Endothelial cell of umbilical vein (primary cell): ENCODE results near the gene COL5A1.

Experiments used
- EZH2 ChIP-seq: IDR thresholded peaks from 2 replicates; pipeline ENCODE4 v1.6.1; 2012; ENCODE audit warnings: borderline replicate concordance, low read depth, mild to moderate bottlenecking, moderate library complexity, low read length, inconsistent platforms; ENCODE audit not compliant: severe bottlenecking
- GATA2 ChIP-seq: IDR thresholded peaks from 2 replicates; pipeline ENCODE4 v1.7.0; 2011; ENCODE audit warnings: low read depth, mild to moderate bottlenecking, moderate library complexity, mixed read lengths, low read length; ENCODE audit not compliant: insufficient read length, insufficient read depth
- JUN ChIP-seq: IDR thresholded peaks from 2 replicates; pipeline ENCODE4 v1.6.1; 2011; ENCODE audit warnings: borderline replicate concordance, low read depth; ENCODE audit not compliant: insufficient read length, insufficient read depth
- MYC ChIP-seq: IDR thresholded peaks from one replicate; pipeline ENCODE4 v1.6.1; 2011; ENCODE audit warnings: mild to moderate bottlenecking, low read depth, low read length
- POLR2A ChIP-seq: IDR thresholded peaks from 2 replicates; pipeline ENCODE4 v1.6.1; 2012; ENCODE audit warnings: low read depth, mild to moderate bottlenecking, control low read depth, low read length
- POLR2AphosphoS5 ChIP-seq: IDR thresholded peaks from 2 replicates; pipeline ENCODE4 v1.6.1; 2012; ENCODE audit warnings: low read depth, mild to moderate bottlenecking, control low read depth, low read length, moderate library complexity; ENCODE audit not compliant: insufficient read depth
- TF ChIP-seq, protein P1 (sequence below), 2 donors: IDR thresholded peaks; 1 replicate in 1 of 2; 2 replicates in 1 of 2; pipeline ENCODE4 v1.5.1; 2011; ENCODE audit warnings: low read length in 2 of 2, mild to moderate bottlenecking in 2 of 2, moderate library complexity in 2 of 2, control low read depth in 1 of 2, inconsistent platforms in 1 of 2, low read depth in 1 of 2; ENCODE audit not compliant: insufficient read depth in 1 of 2; ENCODE audit errors: extremely low read depth in 1 of 2
- TF ChIP-seq, protein P2 (sequence below): IDR thresholded peaks from 2 replicates; pipeline ENCODE4 v1.6.1; 2011; ENCODE audit not compliant: insufficient read depth, insufficient read length

DNA sequence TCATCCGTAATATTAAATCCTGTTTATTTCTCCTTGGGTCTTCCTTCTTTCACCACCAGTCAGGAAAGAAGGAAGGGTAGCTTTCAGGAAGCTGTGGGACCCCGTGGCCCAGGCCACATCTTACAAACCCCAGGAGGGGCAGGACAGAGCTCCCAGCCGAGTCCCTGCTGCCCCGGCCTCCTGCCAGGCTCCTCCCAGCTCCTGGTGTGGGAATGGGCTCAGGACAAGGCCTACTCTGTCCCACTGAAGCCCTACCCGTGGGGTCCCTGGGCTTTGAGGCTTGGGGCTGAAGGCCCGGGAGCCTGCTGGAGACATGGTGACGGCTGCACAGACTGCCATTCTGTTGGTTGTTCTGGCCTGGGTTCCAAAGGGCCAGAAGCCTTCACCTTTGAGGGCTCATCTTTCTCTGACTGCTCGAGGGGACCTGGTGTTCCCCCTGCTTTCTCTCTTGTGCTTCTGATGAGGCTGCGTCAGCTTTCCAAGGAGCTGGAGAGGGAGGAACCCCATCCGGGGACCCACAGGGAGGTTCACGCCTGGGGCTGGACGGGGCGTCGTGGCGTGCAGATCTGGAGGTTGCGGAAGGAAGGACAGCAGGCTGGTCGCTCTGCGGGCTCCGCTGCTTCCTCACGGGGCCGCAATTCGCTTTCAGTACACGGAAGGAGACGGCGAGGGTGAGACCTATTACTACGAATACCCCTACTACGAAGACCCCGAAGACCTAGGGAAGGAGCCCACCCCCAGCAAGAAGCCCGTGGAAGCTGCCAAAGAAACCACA, 86.6 kb downstream of the COL5A1 start:
- TF ChIP-seq JUN, result no peak
- no peak for TF ChIP-seq MYC
- TF ChIP-seq, protein P1, sequence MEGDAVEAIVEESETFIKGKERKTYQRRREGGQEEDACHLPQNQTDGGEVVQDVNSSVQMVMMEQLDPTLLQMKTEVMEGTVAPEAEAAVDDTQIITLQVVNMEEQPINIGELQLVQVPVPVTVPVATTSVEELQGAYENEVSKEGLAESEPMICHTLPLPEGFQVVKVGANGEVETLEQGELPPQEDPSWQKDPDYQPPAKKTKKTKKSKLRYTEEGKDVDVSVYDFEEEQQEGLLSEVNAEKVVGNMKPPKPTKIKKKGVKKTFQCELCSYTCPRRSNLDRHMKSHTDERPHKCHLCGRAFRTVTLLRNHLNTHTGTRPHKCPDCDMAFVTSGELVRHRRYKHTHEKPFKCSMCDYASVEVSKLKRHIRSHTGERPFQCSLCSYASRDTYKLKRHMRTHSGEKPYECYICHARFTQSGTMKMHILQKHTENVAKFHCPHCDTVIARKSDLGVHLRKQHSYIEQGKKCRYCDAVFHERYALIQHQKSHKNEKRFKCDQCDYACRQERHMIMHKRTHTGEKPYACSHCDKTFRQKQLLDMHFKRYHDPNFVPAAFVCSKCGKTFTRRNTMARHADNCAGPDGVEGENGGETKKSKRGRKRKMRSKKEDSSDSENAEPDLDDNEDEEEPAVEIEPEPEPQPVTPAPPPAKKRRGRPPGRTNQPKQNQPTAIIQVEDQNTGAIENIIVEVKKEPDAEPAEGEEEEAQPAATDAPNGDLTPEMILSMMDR (IDR thresholded peaks at IDR 0.05; ENCODE audit: extremely low read depth in 1 of 2, insufficient read depth in 1 of 2, low read depth in 1 of 2, low read length in 2 of 2), result no peak
- no peak for TF ChIP-seq POLR2A
- no peak for TF ChIP-seq EZH2
- TF ChIP-seq POLR2AphosphoS5, result no peak
- no peak for TF ChIP-seq GATA2
- TF ChIP-seq, protein P2, sequence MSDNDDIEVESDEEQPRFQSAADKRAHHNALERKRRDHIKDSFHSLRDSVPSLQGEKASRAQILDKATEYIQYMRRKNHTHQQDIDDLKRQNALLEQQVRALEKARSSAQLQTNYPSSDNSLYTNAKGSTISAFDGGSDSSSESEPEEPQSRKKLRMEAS, result no peak
